ENCODE data around the gene TBC1D28.
"Not testable (repeated sequence)": the region's sequence is repeated elsewhere in the genome, so short reads cannot be mapped to it uniquely, and the experiment has no call there.

The TBC1D28 gene

DNA sequence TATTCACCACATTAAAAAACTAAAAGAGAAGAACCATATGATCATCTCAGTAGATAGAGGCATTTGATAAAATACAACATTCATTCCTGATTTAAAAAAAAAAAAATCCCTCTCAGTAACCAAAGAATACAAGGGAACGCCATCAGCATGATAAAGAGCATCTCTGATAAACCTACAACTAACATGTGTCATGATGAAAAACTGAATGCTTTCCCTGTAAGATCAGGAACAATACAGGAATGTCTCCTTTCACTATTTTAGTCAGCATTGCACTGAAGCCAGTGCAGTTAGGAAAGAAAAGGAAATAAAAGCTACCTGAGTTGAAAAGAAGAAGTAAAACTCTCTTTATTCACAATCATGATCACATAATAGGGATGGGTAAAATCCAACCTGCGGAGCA, 51.1 kb downstream of the TBC1D28 start:
- DNase-seq, result not testable (repeated sequence)
